Bronchial epithelial cell (primary cell): ENCODE results near the gene TOR1B. TPM values are rescaled to one million over a fixed set of nuclear protein-coding genes. Genes with fewer than 3 reads are reported as not detected.

Experiments
- DNase-seq: peaks from one replicate; pipeline ENCODE4 v3.0.0-alpha.2; 2010; ENCODE audit warnings: low read depth
- FAIRE-seq: peaks from 2 replicates; lab custom pipeline; 2011; peaks lifted over from hg19 to GRCh38; lab: Jason Lieb, UNC
- H3K27me3 ChIP-seq: 2 replicates; pipeline ENCODE4 v1.5.1; 2011; ENCODE audit warnings: low read length; ENCODE audit not compliant: control insufficient read depth, insufficient read depth
- H3K36me3 ChIP-seq: 2 replicates; pipeline ENCODE4 v1.5.1; 2011; ENCODE audit warnings: low read length; ENCODE audit not compliant: control insufficient read depth, insufficient read depth
- H3K4me3 ChIP-seq: 2 replicates; pipeline ENCODE4 v1.5.1; 2011; ENCODE audit warnings: mild to moderate bottlenecking, low read depth, low read length, control low read depth
- total RNA-seq: library from RNA; depleted of rRNA; stranded (reverse); fragments of >200 nt; gene quantifications from 2 replicates; pipeline ENCODE4 v1.2.1, GENCODE V29; 2014
- TF ChIP-seq, protein P1 (sequence below): IDR thresholded peaks from 2 replicates; pipeline ENCODE4 v1.5.1; 2011; ENCODE audit warnings: mild to moderate bottlenecking, moderate library complexity, low read length, control low read depth, inconsistent platforms; ENCODE audit not compliant: insufficient read depth, severe bottlenecking

Gene TOR1B
- total RNA-seq, 1 donor from 2014 or later, result 27.9 TPM

DNA sequence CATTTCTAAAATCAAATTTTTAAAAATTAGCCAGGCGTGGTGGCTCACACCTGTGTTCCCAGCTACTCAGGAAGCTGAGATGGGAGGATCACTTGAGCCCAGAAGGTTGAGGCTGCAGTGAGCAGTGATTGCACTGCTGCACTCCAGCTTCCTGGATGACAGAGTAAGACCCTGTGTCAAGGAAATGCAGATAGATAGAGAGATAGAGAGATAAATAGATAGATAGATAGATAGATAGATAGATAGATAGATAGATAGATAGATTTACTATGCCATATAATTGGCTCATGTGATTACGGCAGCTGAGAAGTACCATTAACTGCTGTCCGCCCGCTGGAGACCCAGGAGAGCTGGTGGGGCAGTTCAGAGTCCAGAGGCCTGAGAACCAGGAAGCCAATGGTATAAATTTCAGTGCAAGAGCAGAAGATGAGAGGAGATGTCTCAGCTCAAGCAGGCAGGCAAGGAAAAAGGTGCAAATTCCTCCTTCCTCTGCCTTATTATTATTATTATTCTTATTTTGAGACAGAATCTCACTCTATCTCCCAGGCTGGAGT lies 37.1 kb upstream of the TOR1B start:
- no peak for DNase-seq
- FAIRE-seq, result no peak
- peaks cover 2% of the 10 kb centered on the region for H3K27me3 ChIP-seq
- no peak overlapping the region for H3K4me3 ChIP-seq
- TF ChIP-seq, protein P1, sequence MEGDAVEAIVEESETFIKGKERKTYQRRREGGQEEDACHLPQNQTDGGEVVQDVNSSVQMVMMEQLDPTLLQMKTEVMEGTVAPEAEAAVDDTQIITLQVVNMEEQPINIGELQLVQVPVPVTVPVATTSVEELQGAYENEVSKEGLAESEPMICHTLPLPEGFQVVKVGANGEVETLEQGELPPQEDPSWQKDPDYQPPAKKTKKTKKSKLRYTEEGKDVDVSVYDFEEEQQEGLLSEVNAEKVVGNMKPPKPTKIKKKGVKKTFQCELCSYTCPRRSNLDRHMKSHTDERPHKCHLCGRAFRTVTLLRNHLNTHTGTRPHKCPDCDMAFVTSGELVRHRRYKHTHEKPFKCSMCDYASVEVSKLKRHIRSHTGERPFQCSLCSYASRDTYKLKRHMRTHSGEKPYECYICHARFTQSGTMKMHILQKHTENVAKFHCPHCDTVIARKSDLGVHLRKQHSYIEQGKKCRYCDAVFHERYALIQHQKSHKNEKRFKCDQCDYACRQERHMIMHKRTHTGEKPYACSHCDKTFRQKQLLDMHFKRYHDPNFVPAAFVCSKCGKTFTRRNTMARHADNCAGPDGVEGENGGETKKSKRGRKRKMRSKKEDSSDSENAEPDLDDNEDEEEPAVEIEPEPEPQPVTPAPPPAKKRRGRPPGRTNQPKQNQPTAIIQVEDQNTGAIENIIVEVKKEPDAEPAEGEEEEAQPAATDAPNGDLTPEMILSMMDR, result no peak
- no peaks in the 10 kb centered on the region for H3K36me3 ChIP-seq

DNA sequence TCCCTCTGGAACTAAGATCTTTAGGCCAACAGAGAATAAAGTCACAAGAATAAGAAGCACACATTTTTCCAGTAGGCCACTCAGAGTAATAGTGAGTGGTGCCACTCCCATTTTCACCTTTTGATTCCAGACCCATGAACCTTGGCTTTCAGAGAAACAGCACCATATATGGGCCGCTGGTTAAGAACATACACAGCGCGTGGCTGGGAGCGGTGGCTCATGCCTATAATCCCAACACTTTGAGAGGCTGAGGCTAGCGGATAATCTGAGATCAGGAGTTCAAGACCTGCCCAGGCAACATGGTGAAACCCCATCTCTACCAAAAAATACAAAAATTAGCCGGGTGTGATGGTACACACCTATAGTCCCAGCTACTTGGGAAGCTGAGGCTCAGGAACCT lies 34.5 kb upstream of the TOR1B start:
- no peak for FAIRE-seq
- H3K36me3 ChIP-seq, result no peaks in the 10 kb centered on the region
- no peak for DNase-seq
- H3K27me3 ChIP-seq, result peaks cover 2% of the 10 kb centered on the region
- TF ChIP-seq, protein P1, result no peak
- no peak overlapping the region for H3K4me3 ChIP-seq

- TF ChIP-seq, protein P1, result no peak
- FAIRE-seq, result no peak
- Histone ChIP-seq H3K36me3 (no peaks in the 10 kb centered on the region), H3K27me3 (peaks cover 4% of the 10 kb centered on the region), H3K4me3 (no peak overlapping the region)
- DNase-seq, result no peak
Measured at GRCh38 chr9:129769669-129770068, 33.3 kb upstream of the TOR1B start.

DNA sequence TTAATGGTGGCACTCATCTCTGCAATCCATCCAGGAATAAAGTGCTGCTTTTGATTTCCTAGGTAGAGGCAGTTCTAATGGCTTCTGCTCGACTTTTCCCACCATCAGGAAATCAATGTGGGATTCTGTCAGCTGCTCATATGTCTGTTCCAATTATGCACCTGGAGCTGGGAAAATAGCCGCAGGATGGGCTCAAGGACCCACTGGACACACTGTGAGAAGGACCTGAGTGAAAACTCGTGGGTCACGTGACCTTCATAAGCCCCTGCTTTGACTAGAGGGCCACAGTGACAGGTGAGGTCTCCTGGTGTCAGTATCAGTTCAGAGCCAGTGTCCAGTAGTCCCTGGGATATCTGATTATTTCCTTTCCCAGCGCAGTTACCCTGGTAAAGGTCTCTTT lies 32.2 kb upstream of the TOR1B start:
- FAIRE-seq, result no peak
- Histone ChIP-seq H3K36me3 (no peaks in the 10 kb centered on the region), H3K27me3 (peaks cover 7% of the 10 kb centered on the region), H3K4me3 (no peak overlapping the region)
- TF ChIP-seq, protein P1, result no peak
- DNase-seq, result no peak

DNA sequence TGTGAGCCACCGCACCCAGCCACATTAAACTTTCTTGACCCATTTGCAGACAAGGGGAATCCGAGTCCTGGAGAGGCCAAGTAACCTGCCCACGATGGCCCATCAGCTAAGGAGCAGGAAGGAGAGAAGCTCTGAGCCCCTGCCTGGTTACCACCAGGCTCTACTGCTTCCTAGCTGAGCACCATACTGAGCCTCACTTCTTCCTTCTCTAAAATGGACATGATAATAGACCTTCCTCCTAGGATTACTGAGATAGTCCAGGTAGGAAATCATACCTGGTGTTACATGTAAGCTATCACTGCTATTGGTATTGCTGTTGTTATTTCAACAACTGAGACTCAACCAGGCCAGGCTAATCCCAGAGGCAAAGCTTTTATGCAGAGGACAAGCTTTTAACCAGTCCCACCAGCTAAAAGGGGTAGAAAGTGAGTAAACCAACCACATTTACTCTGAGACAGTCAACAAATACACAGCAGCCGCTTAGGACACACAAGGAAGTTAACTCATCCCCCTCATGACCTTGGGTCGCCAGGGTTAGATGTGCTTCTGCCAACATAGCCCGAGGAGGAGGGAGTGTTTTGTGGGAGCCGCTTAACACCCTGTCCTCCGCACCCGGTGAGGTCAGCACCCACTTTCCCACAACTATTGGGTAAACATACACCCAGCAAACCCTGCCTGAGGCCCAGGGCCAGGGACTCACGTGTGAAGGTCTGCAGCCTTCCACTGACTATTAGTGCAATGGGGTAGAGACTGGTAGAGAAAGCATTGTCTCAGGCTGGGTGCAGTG lies 29.5 kb upstream of the TOR1B start:
- Histone ChIP-seq H3K36me3 (no peaks in the 10 kb centered on the region), H3K27me3 (peaks cover 7% of the 10 kb centered on the region), H3K4me3 (no peak overlapping the region)
- FAIRE-seq, result no peak
- peak; percentile 89 for DNase-seq
- TF ChIP-seq, protein P1, result no peak
